Left renal cortex interstitium (tissue), 4 donors: ENCODE data around the gene ZNF655. TPM values are rescaled to one million over a fixed set of nuclear protein-coding genes. Genes with fewer than 3 reads are reported as not detected.

Experiments used
- polyA plus RNA-seq, 4 donors: library from polyadenylated mRNA; unstranded; fragments of 120-200 nt; gene quantifications; one replicate each; pipeline ENCODE4 v1.2.1, GENCODE V29; 2013; ENCODE audit not compliant: insufficient read length in 4 of 4

Gene ZNF655
- polyA plus RNA-seq, 4 donors: 65.7 to 112 (median 83.5) TPM

Other genes starting within 250 kb of the ZNF655 start
- 100 to 1,000 TPM; 105 to 116 (median 107) TPM for gene ARPC1A, start 232.7 kb upstream of the ZNF655 start, polyA plus RNA-seq
- 10 to 100 TPM; 28.1 to 43.0 (median 35.5) TPM for gene ARPC1B, start 183.9 kb upstream of the ZNF655 start, polyA plus RNA-seq
- 100 to 1,000 TPM; 145 to 161 (median 149) TPM for gene PDAP1, start 150.0 kb upstream of the ZNF655 start, polyA plus RNA-seq
- 100 to 1,000 TPM; 102 to 120 (median 108) TPM for gene BUD31, start 149.7 kb upstream of the ZNF655 start, polyA plus RNA-seq
- 1 to 10 TPM; 4.2 to 5.4 (median 4.9) TPM for gene PTCD1, start 119.8 kb upstream of the ZNF655 start, polyA plus RNA-seq
- 10 to 100 TPM; 23.0 to 47.7 (median 36.0) TPM for gene CPSF4, start 119.7 kb upstream of the ZNF655 start, polyA plus RNA-seq
- gene ATP5MF, start 92.5 kb upstream of the ZNF655 start, polyA plus RNA-seq: 100 to 1,000 TPM; 380 to 500 (median 431) TPM
- 10 to 100 TPM; 18.8 to 68.8 (median 36.4) TPM for gene ZNF789, start 85.8 kb upstream of the ZNF655 start, polyA plus RNA-seq
- 10 to 100 TPM; 13.5 to 20.8 (median 16.1) TPM for gene ZNF394, start 58.4 kb upstream of the ZNF655 start, polyA plus RNA-seq
- 10 to 100 TPM; 14.8 to 16.7 (median 16.1) TPM for gene ZKSCAN5, start 54.0 kb upstream of the ZNF655 start, polyA plus RNA-seq
- gene FAM200A, start 6.5 kb upstream of the ZNF655 start, polyA plus RNA-seq: 10 to 100 TPM; 13.3 to 16.9 (median 15.6) TPM
- gene TMEM225B, start 39.6 kb downstream of the ZNF655 start, polyA plus RNA-seq: 1 to 10 TPM; 2.0 to 2.4 (median 2.1) TPM
- gene ZSCAN25, start 58.3 kb downstream of the ZNF655 start, polyA plus RNA-seq: 10 to 100 TPM; 17.3 to 21.4 (median 19.6) TPM
- 1 to 10 TPM; 1.5 to 2.8 (median 1.8) TPM for gene CYP3A5, start 121.4 kb downstream of the ZNF655 start, polyA plus RNA-seq
- gene CYP3A7, start 176.6 kb downstream of the ZNF655 start, polyA plus RNA-seq: 10 to 100 TPM in 1 of 4 donors, 1 to 10 TPM in 1, under 1 TPM in 2; 0.29 to 23.5 (median 1.1) TPM
- gene CYP3A4, start 225.5 kb downstream of the ZNF655 start, polyA plus RNA-seq: under 1 TPM; 0.20 to 0.46 (median 0.24) TPM